GM21576 (cell line): ENCODE results near the gene NPPB.

Experiments used
- ATAC-seq: cut with Tn5 transposase; IDR thresholded peaks from one replicate; pipeline ENCODE4 v1.9.1; 2021; ENCODE audit warnings: mild to moderate bottlenecking, moderate library complexity; ENCODE audit not compliant: unreplicated experiment

Gene NPPB

GRCh38 chr1:11836955-11837766 is 21.6 kb downstream of the NPPB start:
- no peak for ATAC-seq

GRCh38 chr1:11835441-11836225 is 23.1 kb downstream of the NPPB start:
- ATAC-seq, result no peak

- ATAC-seq, result no peak
These were observed 24.8 kb downstream of the NPPB start for GRCh38 chr1:11833900-11834299.

- no peak for ATAC-seq
These were observed 25.2 kb downstream of the NPPB start for GRCh38 chr1:11833497-11833896.

- ATAC-seq, result no peak
These were observed 26.6 kb downstream of the NPPB start for GRCh38 chr1:11831945-11832725.

- ATAC-seq, result no peak
These were observed 30.2 kb downstream of the NPPB start for GRCh38 chr1:11828511-11828910.

- ATAC-seq, result no peak
These were observed 31.8 kb downstream of the NPPB start for GRCh38 chr1:11826946-11827345.

- ATAC-seq, result no peak
These were observed 33.6 kb downstream of the NPPB start for GRCh38 chr1:11825131-11825530.

GRCh38 chr1:11823366-11824137 is 35.2 kb downstream of the NPPB start:
- no peak for ATAC-seq

- no peak for ATAC-seq
These were observed 36.7 kb downstream of the NPPB start for GRCh38 chr1:11822091-11822490.

GRCh38 chr1:11817192-11817591 is 41.6 kb downstream of the NPPB start:
- no peak for ATAC-seq

GRCh38 chr1:11813021-11813420 is 45.7 kb downstream of the NPPB start:
- no peak for ATAC-seq
